OCI-LY7 (cell line): ENCODE data around the gene IGFBP6. TPM values are rescaled to one million over a fixed set of nuclear protein-coding genes. Genes with fewer than 3 reads are reported as not detected.
"Not testable (repeated sequence)": the region's sequence is repeated elsewhere in the genome, so short reads cannot be mapped to it uniquely, and the experiment has no call there.

Experiments
- BruUV-seq: library from RNA; stranded (reverse); fragments of 400-500 nt; replicated peaks from 2 replicates; lab custom pipeline; 2021; lab: Mats Ljungman, UMichigan
- CTCF ChIA-PET: fragments of 300-600 bp; sonication (Branson Sonifier 250); formaldehyde crosslinking; loops from one replicate; lab custom pipeline; 2022; ENCODE audit warnings: antibody characterized with exemption; ENCODE audit not compliant: unreplicated experiment; lab: Charles Lee
- POLR2A ChIA-PET: fragments of 300-600 bp; sonication (Branson Sonifier 250); formaldehyde crosslinking; loops from one replicate; lab custom pipeline; 2022; ENCODE audit warnings: antibody characterized with exemption; lab: Charles Lee
- DNase-seq: peaks from one replicate; pipeline ENCODE4 v3.0.0-alpha.2; 2015; ENCODE audit warnings: low spot score
- H2AFZ ChIP-seq: fragments of 200-600 bp; sonication (generic), shearing (Covaris generic); 2 replicates; pipeline ENCODE4 v1.6.1; 2014; ENCODE audit warnings: mild to moderate bottlenecking, antibody characterized with exemption, low read length, moderate library complexity
- H3K27ac ChIP-seq: fragments of 200-600 bp; sonication (generic); 2 replicates; pipeline ENCODE4 v1.5.1; 2014; ENCODE audit warnings: mixed run types, low read depth, mild to moderate bottlenecking, moderate library complexity, low read length, inconsistent platforms; ENCODE audit not compliant: poor library complexity, severe bottlenecking
- H3K36me3 ChIP-seq: fragments of 200-600 bp; sonication (generic); 2 replicates; pipeline ENCODE4 v1.6.1; 2014; ENCODE audit warnings: mild to moderate bottlenecking, antibody characterized with exemption, low read length, moderate library complexity, mixed read lengths; ENCODE audit not compliant: insufficient read depth
- H3K4me1 ChIP-seq: fragments of 200-600 bp; sonication (generic); 2 replicates; pipeline ENCODE4 v1.5.1; 2014; ENCODE audit warnings: mild to moderate bottlenecking, low read length; ENCODE audit not compliant: insufficient read depth, poor library complexity, severe bottlenecking
- H3K4me2 ChIP-seq: fragments of 200-600 bp; sonication (generic); 2 replicates; pipeline ENCODE4 v1.6.1; 2014; ENCODE audit warnings: mild to moderate bottlenecking, low read length
- H3K4me3 ChIP-seq: fragments of 200-600 bp; sonication (generic); 2 replicates; pipeline ENCODE4 v1.5.1; 2014; ENCODE audit warnings: mild to moderate bottlenecking, low read depth, low read length; ENCODE audit not compliant: poor library complexity, severe bottlenecking
- H3K79me2 ChIP-seq: fragments of 200-600 bp; sonication (generic); 2 replicates; pipeline ENCODE4 v1.6.1; 2016; ENCODE audit warnings: low read depth, mild to moderate bottlenecking, low read length, moderate library complexity, mixed read lengths; ENCODE audit not compliant: insufficient read depth
- H3K9me2 ChIP-seq: fragments of 200-600 bp; sonication (generic); 2 replicates; pipeline ENCODE4 v1.6.1; 2016; ENCODE audit warnings: mild to moderate bottlenecking, low read length, mixed read lengths; ENCODE audit not compliant: insufficient read depth
- H3K9me3 ChIP-seq: fragments of 200-600 bp; sonication (generic); 2 replicates; pipeline ENCODE4 v1.6.1; 2014; ENCODE audit warnings: mild to moderate bottlenecking, mixed run types, low read length, mixed read lengths
- H4K20me1 ChIP-seq: fragments of 200-600 bp; sonication (generic); 2 replicates; pipeline ENCODE4 v1.6.1; 2014; ENCODE audit warnings: mild to moderate bottlenecking, antibody characterized with exemption, low read length, moderate library complexity, mixed read lengths; ENCODE audit not compliant: insufficient read depth
- CTCF ChIP-seq: fragments of 200-600 bp; sonication (generic); conservative IDR thresholded peaks from 2 replicates; pipeline ENCODE4 v1.5.1; 2014; ENCODE audit warnings: mild to moderate bottlenecking, antibody characterized with exemption, low read length, moderate library complexity, mixed read lengths
- EZH2phosphoT487 ChIP-seq: fragments of 200-600 bp; sonication (generic); IDR thresholded peaks from 2 replicates; pipeline ENCODE4 v1.6.1; 2018; ENCODE audit warnings: low read depth, borderline replicate concordance, mild to moderate bottlenecking, mixed run types, antibody characterized with exemption, low read length, moderate library complexity, mixed read lengths
- intact Hi-C: fragments of 100-400 bp; cut with micrococcal nuclease; formaldehyde crosslinking; loops from one replicate; pipeline ENCODE4 v1.10.0; 2022; ENCODE audit not compliant: unreplicated experiment
- total RNA-seq, 2 experiments: library from RNA; depleted of rRNA in 1 of 2; stranded (reverse); fragments of >200 nt in 1 of 2; shearing (Covaris generic) in 1 of 2; gene quantifications; 2 replicates each; pipeline ENCODE4 v1.2.3, GENCODE V29; 2014 to 2022

The IGFBP6 gene
- total RNA-seq, 2 experiments from 2014 or later = 2.9 TPM; not detected in 1

- no peaks in the 10 kb centered on the region for H4K20me1 ChIP-seq
- no peaks in the 10 kb centered on the region for H3K9me3 ChIP-seq
- no peak overlapping the region for H3K27ac ChIP-seq
- no peaks in the 10 kb centered on the region for H3K9me2 ChIP-seq
- no peak overlapping the region for H3K4me3 ChIP-seq
- H3K4me1 ChIP-seq = peaks cover 29% of the 10 kb centered on the region
- TF ChIP-seq EZH2phosphoT487 = no peak
- no peak for TF ChIP-seq CTCF
- H3K4me2 ChIP-seq = no peak overlapping the region
- no peaks in the 10 kb centered on the region for H3K36me3 ChIP-seq
- no peaks in the 10 kb centered on the region for H3K79me2 ChIP-seq
- CTCF ChIA-PET = interaction anchor here (0.6 kb wide), 1 partner anchor 39 kb away, joined by 3 read pairs; no protein-coding TSS in a partner anchor
- intact Hi-C loops = no loop called here
- POLR2A ChIA-PET = no interaction called here
- no peak overlapping the region for H2AFZ ChIP-seq
- DNase-seq = no peak
- no TSS peak for BruUV-seq
Observed at GRCh38 chr12:53105712-53106439, 8.4 kb downstream of the IGFBP6 start.

DNA sequence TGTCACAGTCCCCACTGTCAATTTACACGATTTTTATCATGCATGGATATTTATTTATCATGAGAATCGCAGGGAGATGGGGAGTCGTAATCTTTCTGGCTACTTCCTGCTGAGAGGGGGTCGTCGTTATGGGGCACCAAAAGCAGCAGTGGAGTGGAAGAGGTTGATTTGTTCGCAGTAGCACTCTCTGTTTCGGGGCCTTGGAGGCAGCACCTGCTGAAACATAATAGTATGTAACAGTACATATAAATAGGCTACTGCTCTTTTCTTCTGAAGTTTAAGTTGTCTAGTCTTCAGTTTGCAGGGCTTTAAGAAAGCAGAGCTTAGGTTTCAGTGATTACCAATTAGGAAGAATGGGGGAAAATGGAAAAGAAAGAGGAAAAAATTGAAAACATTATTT lies 9.7 kb downstream of the IGFBP6 start:
- Histone ChIP-seq H2AFZ (no peak overlapping the region), H3K4me3 (no peak overlapping the region), H3K4me1 (peaks cover 26% of the 10 kb centered on the region), H3K36me3 (no peaks in the 10 kb centered on the region), H3K27ac (no peak overlapping the region), H3K4me2 (no peak overlapping the region), H4K20me1 (no peaks in the 10 kb centered on the region), H3K9me2 (no peaks in the 10 kb centered on the region), H3K9me3 (no peaks in the 10 kb centered on the region), H3K79me2 (no peaks in the 10 kb centered on the region)
- TF ChIP-seq EZH2phosphoT487 (no peak), CTCF (no peak)
- intact Hi-C loops = no loop called here
- BruUV-seq = no TSS peak
- no peak for DNase-seq
- POLR2A ChIA-PET = interaction anchor here (0.6 to 0.7 kb wide), 2 partner anchors 21 to 195 kb away, joined by 3 read pairs; no protein-coding TSS in a partner anchor
- CTCF ChIA-PET = no interaction called here

DNA sequence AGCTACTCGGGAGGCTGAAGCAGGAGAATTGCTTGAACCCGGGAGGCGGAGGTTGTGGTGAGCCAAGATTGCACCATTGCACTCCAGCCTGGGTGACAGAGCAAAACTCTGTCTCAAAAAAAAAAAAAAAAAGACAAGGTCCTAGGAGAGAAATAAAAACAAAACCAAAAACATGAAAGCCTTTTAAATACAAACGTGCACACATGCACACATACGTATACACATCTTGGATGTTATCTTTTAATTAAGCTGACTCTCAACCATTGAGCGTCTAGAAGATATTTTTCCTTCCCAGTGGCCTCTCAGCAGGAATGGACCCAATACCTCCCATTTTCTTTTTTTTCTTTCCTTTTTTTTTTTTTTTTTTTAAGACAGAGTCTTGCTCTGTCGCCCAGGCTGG lies 15.0 kb downstream of the IGFBP6 start:
- H3K4me3 ChIP-seq, H4K20me1 ChIP-seq, H3K9me3 ChIP-seq, BruUV-seq, intact Hi-C loops, H3K36me3 ChIP-seq, H2AFZ ChIP-seq, H3K4me2 ChIP-seq, H3K27ac ChIP-seq, H3K9me2 ChIP-seq, CTCF ChIA-PET, H3K79me2 ChIP-seq, H3K4me1 ChIP-seq, DNase-seq: not testable (repeated sequence)
- POLR2A ChIA-PET = interaction anchor here (0.7 kb wide), 1 partner anchor 43 kb away, joined by 9 read pairs; no protein-coding TSS in a partner anchor
